ENCODE results near the gene TNFAIP8L3.

Gene TNFAIP8L3

GRCh38 chr15:51114437-51115119 is 19.9 kb upstream of the TNFAIP8L3 start:
- DNase-seq, result no peak

- no peak for DNase-seq
Observed at GRCh38 chr15:51112078-51112477, 17.4 kb upstream of the TNFAIP8L3 start.

- DNase-seq, result no peak
Observed at GRCh38 chr15:51111061-51111460, 16.4 kb upstream of the TNFAIP8L3 start.

GRCh38 chr15:51110171-51110570 is 15.5 kb upstream of the TNFAIP8L3 start:
- DNase-seq, result no peak

- DNase-seq, result no peak
Observed at GRCh38 chr15:51108933-51109550, 14.3 kb upstream of the TNFAIP8L3 start.

GRCh38 chr15:51107612-51108011 is 12.9 kb upstream of the TNFAIP8L3 start:
- no peak for DNase-seq

GRCh38 chr15:51106481-51106880 is 11.8 kb upstream of the TNFAIP8L3 start:
- DNase-seq, result no peak

- DNase-seq, result no peak
Observed at GRCh38 chr15:51105430-51106016, 10.8 kb upstream of the TNFAIP8L3 start.

GRCh38 chr15:51104512-51104911 is 9.8 kb upstream of the TNFAIP8L3 start:
- no peak for DNase-seq

- DNase-seq, result no peak
Observed at GRCh38 chr15:51103330-51103729, 8.6 kb upstream of the TNFAIP8L3 start.

- DNase-seq, result no peak
Observed at GRCh38 chr15:51100785-51101489, 6.2 kb upstream of the TNFAIP8L3 start.

- no peak for DNase-seq
Observed at GRCh38 chr15:51099185-51099584, 4.5 kb upstream of the TNFAIP8L3 start.

GRCh38 chr15:51098331-51098619 is 3.6 kb upstream of the TNFAIP8L3 start:
- no peak for DNase-seq

- DNase-seq, result no peak
Observed at GRCh38 chr15:51097553-51098330, 3.0 kb upstream of the TNFAIP8L3 start.

GRCh38 chr15:51096976-51097375 is 2.3 kb upstream of the TNFAIP8L3 start:
- no peak for DNase-seq

GRCh38 chr15:51095681-51096331 is 1.1 kb upstream of the TNFAIP8L3 start:
- DNase-seq, result no peak

- no peak for DNase-seq
Observed at GRCh38 chr15:51093839-51094605, 684 bp downstream of the TNFAIP8L3 start.

GRCh38 chr15:51093488-51093838 is 1.2 kb downstream of the TNFAIP8L3 start:
- no peak for DNase-seq

- no peak for DNase-seq
Observed at GRCh38 chr15:51092480-51093040, 2.1 kb downstream of the TNFAIP8L3 start.

GRCh38 chr15:51090753-51091152 is 4.0 kb downstream of the TNFAIP8L3 start:
- DNase-seq, result no peak

GRCh38 chr15:51089699-51090453 is 4.8 kb downstream of the TNFAIP8L3 start:
- no peak for DNase-seq
